Epithelial cell of esophagus (primary cell): ENCODE data around the gene MFSD1.

Experiments
- DNase-seq: peaks from one replicate; pipeline ENCODE4 v3.0.0; 2010; ENCODE audit warnings: low read depth
- H3K4me3 ChIP-seq: 2 replicates; pipeline ENCODE4 v1.5.1; 2011; ENCODE audit warnings: mild to moderate bottlenecking, low read length, control low read depth
- CTCF ChIP-seq: IDR thresholded peaks from 2 replicates; pipeline ENCODE4 v1.5.1; 2011; ENCODE audit warnings: low read depth, mild to moderate bottlenecking, low read length, control low read depth, inconsistent platforms; ENCODE audit not compliant: insufficient read depth; ENCODE audit errors: missing control alignments

MFSD1 gene

GRCh38 chr3:158775426-158776410, 26.1 kb upstream of the MFSD1 start:
- H3K4me3 ChIP-seq, result no peak overlapping the region
- no peak for DNase-seq

GRCh38 chr3:158776531-158776930, 25.3 kb upstream of the MFSD1 start:
- no peak for TF ChIP-seq CTCF
- DNase-seq, result no peak
- H3K4me3 ChIP-seq, result no peak overlapping the region

More at GRCh38 chr3:158775426-158776410, 26.1 kb upstream of the MFSD1 start:
- no peak for TF ChIP-seq CTCF

- TF ChIP-seq CTCF, result no peak
- H3K4me3 ChIP-seq, result no peak overlapping the region
- DNase-seq, result no peak
These were observed 24.5 kb upstream of the MFSD1 start for GRCh38 chr3:158777161-158777873.

- no peak overlapping the region for H3K4me3 ChIP-seq
- DNase-seq, result no peak
- TF ChIP-seq CTCF, result no peak
These were observed 21.1 kb upstream of the MFSD1 start for GRCh38 chr3:158780766-158781165.

GRCh38 chr3:158781191-158781590, 20.7 kb upstream of the MFSD1 start:
- DNase-seq, result no peak
- no peak for TF ChIP-seq CTCF
- H3K4me3 ChIP-seq, result no peak overlapping the region

- TF ChIP-seq CTCF, result no peak
- no peak overlapping the region for H3K4me3 ChIP-seq
- DNase-seq, result no peak
These were observed 20.0 kb upstream of the MFSD1 start for GRCh38 chr3:158781849-158782248.
